Body of pancreas (tissue), 4 donors: ENCODE data around the gene NTPCR. TPM values are rescaled to one million over a fixed set of nuclear protein-coding genes. Genes with fewer than 3 reads are reported as not detected.

Experiments
- ATAC-seq: fragments of 150-250 bp; one replicate; pipeline ENCODE4 v1.9.1; 2016
- DNase-seq, 4 donors: peaks; one replicate each; pipeline ENCODE4 v3.0.0-alpha.2; 2019
- H3K27ac ChIP-seq, 4 donors: fragments of 200-600 bp; sonication (generic); 1 replicate in 3 of 4; 2 replicates in 1 of 4; pipeline versions ENCODE4 v1.5.1 to v1.6.1; 2016 to 2019; ENCODE audit warnings: mild to moderate bottlenecking in 1 of 4, mixed read lengths in 1 of 4, moderate library complexity in 1 of 4
- H3K27me3 ChIP-seq, 2 donors: fragments of 200-600 bp; sonication (generic); one replicate each; pipeline ENCODE4 v1.6.0; 2016; ENCODE audit warnings: mild to moderate bottlenecking in 1 of 2
- H3K36me3 ChIP-seq, 2 donors: fragments of 200-600 bp; sonication (generic); replicated peaks in 1 of 2; 2 replicates each; pipeline ENCODE4 v1.5.1; 2016; ENCODE audit warnings: low read depth in 2 of 2; ENCODE audit not compliant: insufficient read depth in 1 of 2
- H3K4me1 ChIP-seq: fragments of 200-600 bp; sonication (generic); one replicate; pipeline ENCODE4 v1.6.0; 2016
- H3K4me3 ChIP-seq, 2 donors: fragments of 200-600 bp; sonication (generic); 1 replicate in 1 of 2; 2 replicates in 1 of 2; pipeline ENCODE4 v1.5.1; 2016 to 2019
- H3K9me3 ChIP-seq, 3 donors: fragments of 200-600 bp; sonication (generic); 1 replicate in 2 of 3; 2 replicates in 1 of 3; pipeline ENCODE4 v1.5.1; 2016
- POLR2A ChIP-seq, 3 donors: fragments of 450-650 bp; IDR thresholded peaks; one replicate each; pipeline ENCODE4 v1.6.1; 2016; ENCODE audit warnings: antibody characterized with exemption in 3 of 3, mild to moderate bottlenecking in 2 of 3
- WGBS, 2 donors: methylation state at CpG; one replicate each; pipeline ENCODE4 v1.1.5; 2017; 5-methylcytosine and 5-hydroxymethylcytosine counted together
- intact Hi-C: fragments of 100-400 bp; cut with DNase I; formaldehyde crosslinking; loops from one replicate; pipeline ENCODE4 v1.15.1; 2023
- total RNA-seq, 2 donors: library from RNA; depleted of rRNA; stranded (reverse); fragments of >200 nt; gene quantifications; one replicate each; pipeline ENCODE4 v1.1.0, GENCODE V29; 2016
- TF ChIP-seq, protein P1 (sequence below), 7 experiments: fragments of 450-650 bp in 4 of 7; fragments of 200-600 bp in 3 of 7; sonication (generic) in 3 of 7; IDR thresholded peaks; one replicate each; pipeline ENCODE4 v1.5.1; 2016 to 2019; ENCODE audit warnings: antibody characterized with exemption in 7 of 7

Gene NTPCR
- total RNA-seq, 2 donors from 2014 or later: 8.2 to 14.3 TPM

DNA sequence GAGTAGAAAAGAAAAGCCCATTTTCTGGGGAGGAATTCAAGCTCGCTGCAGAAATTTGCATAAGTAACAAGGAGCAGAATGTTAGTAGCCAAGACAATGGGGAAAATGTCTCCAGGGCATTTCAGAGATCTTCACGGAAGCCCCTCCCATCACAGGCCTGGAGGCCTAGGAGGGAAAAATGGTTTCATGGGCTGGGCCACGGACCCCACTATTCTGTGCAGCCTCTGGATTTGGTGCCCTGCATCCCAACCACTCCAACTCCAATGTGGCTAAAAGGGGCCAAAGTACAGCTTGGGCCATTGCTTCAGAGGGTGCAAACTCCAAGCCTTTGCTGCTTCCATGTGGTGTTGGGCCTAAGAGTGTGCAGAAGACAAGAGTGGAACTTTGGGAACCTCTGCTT, 43.1 kb downstream of the NTPCR start:
- H3K4me1 ChIP-seq: peaks cover 22% of the 10 kb centered on the region
- H3K27ac ChIP-seq: no peak overlapping the region
- ATAC-seq: no peak
- H3K9me3 ChIP-seq: no peaks in the 10 kb centered on the region
- H3K36me3 ChIP-seq: no peaks in the 10 kb centered on the region
- 95 to 97% methylated on average over 3 of the region's 3 CpGs for WGBS, 2 donors
- intact Hi-C loops: no loop called here
- DNase-seq: no peak
- no peak overlapping the region for H3K4me3 ChIP-seq
- TF ChIP-seq, protein P1, sequence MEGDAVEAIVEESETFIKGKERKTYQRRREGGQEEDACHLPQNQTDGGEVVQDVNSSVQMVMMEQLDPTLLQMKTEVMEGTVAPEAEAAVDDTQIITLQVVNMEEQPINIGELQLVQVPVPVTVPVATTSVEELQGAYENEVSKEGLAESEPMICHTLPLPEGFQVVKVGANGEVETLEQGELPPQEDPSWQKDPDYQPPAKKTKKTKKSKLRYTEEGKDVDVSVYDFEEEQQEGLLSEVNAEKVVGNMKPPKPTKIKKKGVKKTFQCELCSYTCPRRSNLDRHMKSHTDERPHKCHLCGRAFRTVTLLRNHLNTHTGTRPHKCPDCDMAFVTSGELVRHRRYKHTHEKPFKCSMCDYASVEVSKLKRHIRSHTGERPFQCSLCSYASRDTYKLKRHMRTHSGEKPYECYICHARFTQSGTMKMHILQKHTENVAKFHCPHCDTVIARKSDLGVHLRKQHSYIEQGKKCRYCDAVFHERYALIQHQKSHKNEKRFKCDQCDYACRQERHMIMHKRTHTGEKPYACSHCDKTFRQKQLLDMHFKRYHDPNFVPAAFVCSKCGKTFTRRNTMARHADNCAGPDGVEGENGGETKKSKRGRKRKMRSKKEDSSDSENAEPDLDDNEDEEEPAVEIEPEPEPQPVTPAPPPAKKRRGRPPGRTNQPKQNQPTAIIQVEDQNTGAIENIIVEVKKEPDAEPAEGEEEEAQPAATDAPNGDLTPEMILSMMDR (IDR thresholded peaks at IDR 0.05): no peak
- no peak for TF ChIP-seq POLR2A (IDR thresholded peaks at IDR 0.05)
- H3K27me3 ChIP-seq: no peaks in the 10 kb centered on the region

DNA sequence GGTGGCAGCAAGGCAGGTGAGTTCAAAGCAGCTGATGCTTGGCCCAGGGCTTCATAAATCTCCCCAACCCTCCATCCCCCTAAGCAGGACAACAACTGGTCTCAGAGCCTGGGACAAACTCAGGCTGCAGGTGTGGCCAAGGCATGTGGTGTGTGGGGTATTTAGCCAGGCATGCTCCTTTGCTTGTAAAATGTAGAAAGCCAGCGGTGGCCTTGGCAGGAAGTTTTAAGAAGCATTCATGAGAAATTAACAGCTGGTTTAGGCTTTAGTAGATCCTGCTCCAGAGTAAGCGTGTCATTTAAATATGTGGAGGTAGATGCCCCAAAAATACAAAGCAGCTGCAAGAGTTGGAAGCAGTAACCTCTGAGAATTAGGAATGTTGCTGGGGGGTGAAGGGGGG, 44.8 kb downstream of the NTPCR start:
- Histone ChIP-seq H3K4me1 (peaks cover 22% of the 10 kb centered on the region), H3K9me3 (no peaks in the 10 kb centered on the region), H3K27me3 (no peaks in the 10 kb centered on the region), H3K27ac (peak overlapping the region in 2 of 4 donors; percentile 10 to 34), H3K4me3 (no peak overlapping the region), H3K36me3 (no peaks in the 10 kb centered on the region)
- ATAC-seq: no peak
- peak in 3 of 4 donors; percentile 49 to 74 (median 66) for DNase-seq
- 27 to 37% methylated on average over 2 of the region's 2 CpGs for WGBS, 2 donors
- no peak for TF ChIP-seq POLR2A (IDR thresholded peaks at IDR 0.05)
- TF ChIP-seq, protein P1 (IDR thresholded peaks at IDR 0.05): no peak
- intact Hi-C loops: no loop called here

DNA sequence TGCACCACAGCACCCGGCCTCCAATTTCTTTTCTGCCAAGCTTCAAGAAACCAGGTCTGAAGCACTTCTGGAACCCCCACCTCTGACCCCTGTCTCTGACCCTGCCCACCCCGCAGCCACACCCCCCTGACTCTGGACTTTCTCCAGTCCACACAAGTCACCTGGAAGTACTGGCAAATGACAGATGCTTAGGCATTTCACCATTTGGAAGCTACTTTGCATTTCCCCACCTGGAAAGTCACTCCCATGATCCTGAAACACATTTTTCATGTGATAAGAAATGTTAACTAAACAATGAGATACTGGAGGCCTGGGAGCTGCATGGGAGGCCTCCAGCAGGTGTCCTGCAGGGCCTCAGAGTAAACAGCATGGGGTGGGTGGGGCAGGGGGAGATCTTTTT, 45.7 kb downstream of the NTPCR start:
- TF ChIP-seq, protein P1 (IDR thresholded peaks at IDR 0.05): no peak
- TF ChIP-seq POLR2A (IDR thresholded peaks at IDR 0.05): no peak
- no peak overlapping the region for H3K4me3 ChIP-seq
- H3K36me3 ChIP-seq: no peaks in the 10 kb centered on the region
- H3K27ac ChIP-seq: no peak overlapping the region
- no peaks in the 10 kb centered on the region for H3K27me3 ChIP-seq
- DNase-seq (no peak), ATAC-seq (no peak)
- H3K9me3 ChIP-seq: no peaks in the 10 kb centered on the region
- WGBS, 2 donors: 58 to 100% methylated on average over 1 to 2 of the region's 2 CpGs
- peaks cover 22% of the 10 kb centered on the region for H3K4me1 ChIP-seq
- intact Hi-C loops: no loop called here

DNA sequence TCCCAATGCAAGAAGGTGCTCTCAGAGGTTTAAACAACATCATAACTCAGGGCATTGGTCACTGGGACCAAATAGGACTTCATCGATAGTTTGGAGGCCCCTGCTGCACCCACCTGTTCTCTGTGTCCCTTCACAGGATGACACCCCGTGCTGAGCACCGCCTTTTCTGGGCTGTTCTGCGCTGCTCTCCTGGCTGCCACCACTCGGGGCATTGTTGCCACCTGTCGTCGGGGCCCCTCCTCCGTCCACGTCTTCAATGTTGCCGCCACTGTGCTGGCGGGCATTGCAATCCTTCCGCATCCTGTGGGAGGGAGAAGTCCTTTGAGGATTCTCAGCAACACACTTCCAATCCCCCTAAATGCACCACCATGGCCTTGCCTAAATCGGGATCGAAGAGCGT, 47.7 kb downstream of the NTPCR start:
- ATAC-seq (no peak), DNase-seq (no peak)
- no peak overlapping the region for H3K4me3 ChIP-seq
- no peaks in the 10 kb centered on the region for H3K9me3 ChIP-seq
- 94 to 98% methylated on average over 14 to 15 of the region's 15 CpGs for WGBS, 2 donors
- peaks cover 22% of the 10 kb centered on the region for H3K4me1 ChIP-seq
- no peaks in the 10 kb centered on the region for H3K27me3 ChIP-seq
- intact Hi-C loops: no loop called here
- H3K36me3 ChIP-seq: no peaks in the 10 kb centered on the region
- no peak overlapping the region for H3K27ac ChIP-seq
- TF ChIP-seq, protein P1 (IDR thresholded peaks at IDR 0.05): no peak
- no peak for TF ChIP-seq POLR2A (IDR thresholded peaks at IDR 0.05)

DNA sequence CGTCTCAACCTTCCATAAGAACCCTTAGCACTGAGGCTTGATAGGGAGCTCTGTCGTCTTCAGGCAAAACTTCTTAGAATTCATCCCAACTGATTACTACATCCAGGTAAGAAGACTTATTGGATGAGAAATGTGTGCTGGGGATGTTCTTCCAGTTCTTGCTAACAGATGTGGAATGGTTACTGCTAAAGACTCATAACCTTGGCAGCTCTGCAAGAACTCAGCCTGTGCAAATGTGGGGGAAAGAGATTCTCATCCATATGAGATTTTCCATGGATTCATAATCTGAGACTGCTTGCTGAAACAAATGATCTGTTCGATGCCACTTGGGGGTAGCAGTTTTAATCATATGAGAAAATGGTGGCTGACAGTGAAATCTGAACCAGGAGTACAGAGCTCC, 48.2 kb downstream of the NTPCR start:
- no peaks in the 10 kb centered on the region for H3K27me3 ChIP-seq

More for the DNA sequence above, 48.2 kb downstream of the NTPCR start:
- Histone ChIP-seq H3K9me3 (no peaks in the 10 kb centered on the region), H3K27ac (no peak overlapping the region), H3K4me3 (no peak overlapping the region), H3K4me1 (peaks cover 22% of the 10 kb centered on the region), H3K36me3 (no peaks in the 10 kb centered on the region)
- ATAC-seq: no peak
- no peak for DNase-seq
- intact Hi-C loops: no loop called here
- WGBS, 2 donors: 79 to 91% methylated on average over 3 of the region's 3 CpGs
- TF ChIP-seq POLR2A (IDR thresholded peaks at IDR 0.05): no peak
- TF ChIP-seq, protein P1 (IDR thresholded peaks at IDR 0.05): no peak
